GM12878 (cell line): ENCODE data around the gene PLEKHF1. TPM values are rescaled to one million over a fixed set of nuclear protein-coding genes. Genes with fewer than 3 reads are reported as not detected.

Source experiments
- ATAC-seq: fragments of 200-7000 bp; cut with Tn5 transposase; 3 replicates; pipeline ENCODE4 v1.9.1; 2020; ENCODE audit warnings: mild to moderate bottlenecking, moderate library complexity
- BruUV-seq: library from RNA; stranded (reverse); fragments of 400-500 nt; replicated peaks from 2 replicates; lab custom pipeline; 2021; lab: Mats Ljungman, UMichigan
- CTCF ChIA-PET: fragments of 300-600 bp; sonication (Branson Sonifier 250); formaldehyde crosslinking; extraction: SDS; loops from one replicate; lab custom pipeline; 2021; ENCODE audit warnings: inconsistent platforms; lab: Yijun Ruan, JAX
- POLR2A ChIA-PET: fragments of 350-600 bp; formaldehyde crosslinking; extraction: SDS; loops from one replicate; lab custom pipeline; 2021; ENCODE audit warnings: inconsistent platforms; lab: Charles Lee
- RAD21 ChIA-PET: fragments of 300-600 bp; sonication (Branson Sonifier 250); formaldehyde crosslinking; loops from one replicate; lab custom pipeline; 2023; ENCODE audit warnings: antibody characterized with exemption; ENCODE audit not compliant: unreplicated experiment; lab: Charles Lee
- SMC1A ChIA-PET: fragments of 300-600 bp; sonication (Branson Sonifier 250); formaldehyde crosslinking; loops from one replicate; lab custom pipeline; 2023; ENCODE audit not compliant: unreplicated experiment, uncharacterized antibody; lab: Charles Lee
- DNase-seq: peaks from one replicate; pipeline ENCODE4 v3.0.0-alpha.2; 2011; ENCODE audit warnings: low read depth, low spot score
- FAIRE-seq: peaks from 3 replicates; lab custom pipeline; 2011; peaks lifted over from hg19 to GRCh38; lab: Jason Lieb, UNC
- H2AFZ ChIP-seq: 2 replicates; pipeline ENCODE4 v1.6.0; 2011; ENCODE audit warnings: low read depth, low read length, control low read depth; ENCODE audit not compliant: control insufficient read depth
- H3K27ac ChIP-seq: 2 replicates; pipeline ENCODE4 v1.5.1; 2011; ENCODE audit warnings: control low read depth; ENCODE audit not compliant: control insufficient read depth, insufficient read depth
- H3K27me3 ChIP-seq, 2 experiments: replicated peaks in 1 of 2; 2 replicates each; pipeline versions ENCODE4 v1.6.0 to v1.6.1; 2011; ENCODE audit warnings: low read length in 1 of 2; ENCODE audit not compliant: control insufficient read depth in 2 of 2, insufficient read depth in 2 of 2
- H3K36me3 ChIP-seq, 2 experiments: 2 replicates each; pipeline ENCODE4 v1.5.1; 2011; ENCODE audit warnings: low read length in 1 of 2; ENCODE audit not compliant: control insufficient read depth in 2 of 2, insufficient read depth in 2 of 2
- H3K4me1 ChIP-seq: 2 replicates; pipeline ENCODE4 v1.6.1; 2011; ENCODE audit warnings: mild to moderate bottlenecking, low read length, moderate library complexity, mixed read lengths; ENCODE audit not compliant: control insufficient read depth, insufficient read depth
- H3K4me2 ChIP-seq: 2 replicates; pipeline ENCODE4 v1.6.0; 2011; ENCODE audit warnings: control low read depth; ENCODE audit not compliant: control insufficient read depth, insufficient read depth
- H3K4me3 ChIP-seq: fragments of 200-600 bp; sonication (generic); 2 replicates; pipeline ENCODE4 v1.5.1; 2016
- H3K79me2 ChIP-seq: 2 replicates; pipeline ENCODE4 v1.6.0; 2011; ENCODE audit warnings: low read length; ENCODE audit not compliant: control insufficient read depth, insufficient read depth
- H3K9ac ChIP-seq: 2 replicates; pipeline ENCODE4 v1.8.0; 2011; ENCODE audit warnings: low read length, control low read depth, mixed read lengths; ENCODE audit not compliant: control insufficient read depth, insufficient read depth
- H3K9me3 ChIP-seq: replicated peaks from 3 replicates; pipeline ENCODE4 v1.5.1; 2011; ENCODE audit warnings: mild to moderate bottlenecking, low read length; ENCODE audit not compliant: control insufficient read depth, insufficient read depth
- H4K20me1 ChIP-seq: 2 replicates; pipeline ENCODE4 v1.6.0; 2011; ENCODE audit not compliant: control insufficient read depth, insufficient read depth
- CEBPB ChIP-seq, 2 experiments: fragments of 150-350 bp in 1 of 2; IDR thresholded peaks; 2 replicates each; pipeline ENCODE4 v1.6.1; 2012 to 2014; ENCODE audit warnings: low read depth in 2 of 2, low read length in 2 of 2, borderline replicate concordance in 1 of 2, inconsistent platforms in 1 of 2
- FOS ChIP-seq: IDR thresholded peaks from 3 replicates; pipeline ENCODE4 v1.6.1; 2011; ENCODE audit warnings: borderline replicate concordance; ENCODE audit not compliant: insufficient read length; ENCODE audit errors: extremely low read depth
- PBX3 ChIP-seq: IDR thresholded peaks from 2 replicates; pipeline ENCODE4 v1.6.1; 2011; ENCODE audit warnings: mild to moderate bottlenecking, low read depth, low read length, moderate library complexity; ENCODE audit not compliant: insufficient replicate concordance
- POLR2AphosphoS2 ChIP-seq: IDR thresholded peaks from 2 replicates; pipeline ENCODE4 v1.6.1; 2011; ENCODE audit warnings: low read depth, mild to moderate bottlenecking, low read length, improper control_type of control experiment, moderate library complexity
- RCOR1 ChIP-seq: conservative IDR thresholded peaks from 2 replicates; pipeline ENCODE4 v1.6.1; 2012; ENCODE audit warnings: low read depth, low read length, improper control_type of control experiment
- TCF3 ChIP-seq: IDR thresholded peaks from 2 replicates; pipeline ENCODE4 v1.6.1; 2012; ENCODE audit warnings: low read depth, mild to moderate bottlenecking, low read length, borderline replicate concordance; ENCODE audit not compliant: insufficient read depth
- ZBED1 ChIP-seq: IDR thresholded peaks from 2 replicates; pipeline ENCODE4 v1.6.1; 2016; ENCODE audit warnings: borderline replicate concordance
- ZSCAN29 ChIP-seq: fragments of 450-650 bp; IDR thresholded peaks from 2 replicates; pipeline ENCODE4 v1.6.1; 2017; ENCODE audit warnings: mild to moderate bottlenecking, moderate library complexity
- WGBS: methylation state at CpG from one replicate; pipeline ENCODE4 v1.1.6; 2016; ENCODE audit warnings: low lambda C conversion rate; ENCODE audit not compliant: insufficient replicate concordance, insufficient coverage; ENCODE audit errors: missing lambda C conversion rate; 5-methylcytosine and 5-hydroxymethylcytosine counted together
- in situ Hi-C: fragments of 300-500 bp; cut with MboI; formaldehyde crosslinking; loops from 9 replicates; pipeline ENCODE4 v1.14.3; 2018; ENCODE audit warnings: mixed read lengths
- intact Hi-C: fragments of 100-400 bp; cut with micrococcal nuclease; formaldehyde crosslinking; loops from one replicate; pipeline ENCODE4 v1.14.2; 2022; ENCODE audit not compliant: unreplicated experiment
- polyA plus RNA-seq, 11 experiments: library from polyadenylated mRNA; depleted of rRNA in 4 of 11; unstranded in 6 of 11; stranded (reverse) in 5 of 11; fragments of >200 nt; fragmentation: Nextera tagmentation in 4 of 11; fragmentation: Illumina TruSeq in 1 of 11; extraction: Ambion mirVana in 4 of 11; extraction: Trizol in 1 of 11; gene quantifications; 1 replicate in 1 of 11; 2 replicates in 10 of 11; pipeline versions ENCODE4 v1.2.1 to v1.2.3, GENCODE V29; 2011 to 2016; ENCODE audit warnings: inconsistent platforms in 2 of 11, missing spikeins in 2 of 11, low read depth in 1 of 11
- total RNA-seq, 4 experiments: library from RNA; depleted of rRNA in 3 of 4; stranded (reverse); fragments of >200 nt in 3 of 4; fragmentation: Illumina TruSeq in 1 of 4; extraction: Trizol in 1 of 4; gene quantifications; 2 replicates each; pipeline versions ENCODE4 v1.2.1 to v1.2.3, GENCODE V29; 2013 to 2021

The PLEKHF1 gene
- total and polyA plus RNA-seq, 10 of the 15 experiments (the other 5 are each of a cell fraction or from before 2014, with no cell fraction given), result 0.10 to 20.3 (median 15.3) TPM

- peaks cover 12% of the 10 kb centered on the region for H3K4me1 ChIP-seq
- peaks cover 0 to 11% of the 10 kb centered on the region in 2 experiments; a peak in 3 of 4 replicates for H3K36me3 ChIP-seq
- SMC1A ChIA-PET, result interaction anchor here (0.6 to 1.8 kb wide), 2 partner anchors 8 to 367 kb away, joined by 3 to 7 read pairs; no protein-coding TSS in a partner anchor
- intact Hi-C loops (no loop called here), in situ Hi-C loops (loop anchor here (10.0 kb wide), 1 partner anchor 46 kb away; the partner anchor contains the start of gene PLEKHF1)
- no peaks in the 10 kb centered on the region for H4K20me1 ChIP-seq
- POLR2A ChIA-PET, result no interaction called here
- H3K27ac ChIP-seq, result no peak overlapping the region
- H3K9ac ChIP-seq, result no peak overlapping the region
- DNase-seq, result no peak
- no peak for ATAC-seq
- FAIRE-seq, result no peak
- H3K27me3 ChIP-seq, result no peaks in the 10 kb centered on the region
- WGBS, result 55% methylated on average over 7 of the region's 7 CpGs
- H3K9me3 ChIP-seq, result no peaks in the 10 kb centered on the region
- RAD21 ChIA-PET, result no interaction called here
- CTCF ChIA-PET, result interaction anchor here (1.0 to 5.2 kb wide), 4 partner anchors 9 to 98 kb away, joined by 3 to 35 read pairs (median 3); no protein-coding TSS in a partner anchor
- TF ChIP-seq ZSCAN29, result no peak
- no peak for TF ChIP-seq PBX3
- no peak for TF ChIP-seq TCF3
- TF ChIP-seq ZBED1, result no peak
- no peak for TF ChIP-seq POLR2AphosphoS2
- no peak for TF ChIP-seq CEBPB (IDR thresholded peaks at IDR 0.05; ENCODE audit: borderline replicate concordance in 1 of 2, low read depth in 2 of 2, low read length in 2 of 2)
- no peak for TF ChIP-seq FOS
- no peak for TF ChIP-seq RCOR1
- no TSS peak for BruUV-seq
- H2AFZ ChIP-seq, result no peak overlapping the region
- H3K79me2 ChIP-seq, result no peaks in the 10 kb centered on the region
- H3K4me3 ChIP-seq, result no peak overlapping the region
- H3K4me2 ChIP-seq, result no peak overlapping the region
Observed at GRCh38 chr19:29618434-29618833, 46.8 kb upstream of the PLEKHF1 start.
